Thymus (tissue), 14 donors: ENCODE measurements around the gene HDHD3. TPM values are rescaled to one million over a fixed set of nuclear protein-coding genes. Genes with fewer than 3 reads are reported as not detected.

Experiments
- DNase-seq, 9 donors: peaks; one replicate each; pipeline ENCODE4 v3.0.0-alpha.2; 2013; ENCODE audit warnings: low spot score in 9 of 9, low read depth in 6 of 9, missing footprints in 1 of 9
- H3K27ac ChIP-seq, 2 donors: one replicate each; pipeline ENCODE4 v1.5.1; 2013; ENCODE audit warnings: control low read depth in 1 of 2, low read depth in 1 of 2, low read length in 1 of 2, mild to moderate bottlenecking in 1 of 2, moderate library complexity in 1 of 2
- H3K27me3 ChIP-seq, 2 donors: one replicate each; pipeline ENCODE4 v1.5.1; 2013; ENCODE audit warnings: low read length in 1 of 2; ENCODE audit not compliant: control insufficient read depth in 2 of 2, insufficient read depth in 1 of 2
- H3K36me3 ChIP-seq, 2 donors: one replicate each; pipeline ENCODE4 v1.5.1; 2013; ENCODE audit warnings: low read length in 1 of 2, mild to moderate bottlenecking in 1 of 2, moderate library complexity in 1 of 2; ENCODE audit not compliant: control insufficient read depth in 2 of 2, insufficient read depth in 2 of 2
- H3K4me1 ChIP-seq, 2 donors: one replicate each; pipeline ENCODE4 v1.5.1; 2013; ENCODE audit warnings: low read length in 2 of 2; ENCODE audit not compliant: control insufficient read depth in 2 of 2, insufficient read depth in 2 of 2
- H3K4me3 ChIP-seq, 2 donors: one replicate each; pipeline ENCODE4 v1.5.1; 2013; ENCODE audit warnings: low read length in 2 of 2, control low read depth in 1 of 2, mild to moderate bottlenecking in 1 of 2
- H3K9me3 ChIP-seq, 2 donors: one replicate each; pipeline ENCODE4 v1.5.1; 2013; ENCODE audit warnings: low read length in 1 of 2, mild to moderate bottlenecking in 1 of 2; ENCODE audit not compliant: control insufficient read depth in 2 of 2, insufficient read depth in 1 of 2
- WGBS: extraction: QIAGEN DNeasy Blood & Tissue Kit; methylation state at CpG from one replicate; pipeline ENCODE4 v1.1.7; 2013; 5-methylcytosine and 5-hydroxymethylcytosine counted together
- long read RNA-seq, 10 donors: transcript quantifications; one replicate each; lab custom pipeline, GENCODE V29; 2026
- polyA plus RNA-seq: library from polyadenylated mRNA; stranded (reverse); fragments of 200-250 nt; gene quantifications from one replicate; pipeline ENCODE4 v1.2.3, GENCODE V29; 2013
- total RNA-seq: library from RNA; stranded (reverse); fragments of 120-200 nt; gene quantifications from one replicate; pipeline ENCODE4 v1.2.4, GENCODE V29; 2013
- donor health status: healthy.

HDHD3 gene
- total RNA-seq (11.3 TPM), polyA plus RNA-seq (21.6 TPM)
- long read RNA-seq, donor 1, partial matches to known transcripts, result 0 of 1 reads
- long read RNA-seq, donor 1, other reads (novel, unspliced or antisense), result 0 of 1 reads
- long read RNA-seq, donor 2, result 0 reads
- long read RNA-seq, donor 3, partial matches to known transcripts, result 0 of 7 reads
- long read RNA-seq, donor 3, other reads (novel, unspliced or antisense), result 0 of 7 reads
- long read RNA-seq, donor 4, partial matches to known transcripts, result 0 of 5 reads
- long read RNA-seq, donor 4, other reads (novel, unspliced or antisense), result 0 of 5 reads
- long read RNA-seq, donor 5, transcript HDHD3-202 (3 exons, 1,497 nt), result major isoform, 7 of 11 reads
- long read RNA-seq, donor 5, partial matches to known transcripts, result 0 of 11 reads
- long read RNA-seq, donor 5, other reads (novel, unspliced or antisense), result 0 of 11 reads
- long read RNA-seq, donor 6, partial matches to known transcripts, result 0 of 5 reads
- long read RNA-seq, donor 6, other reads (novel, unspliced or antisense), result 0 of 5 reads
- long read RNA-seq, donor 7, partial matches to known transcripts, result 0 of 4 reads
- long read RNA-seq, donor 7, other reads (novel, unspliced or antisense), result 0 of 4 reads
- long read RNA-seq, donor 8, partial matches to known transcripts, result 0 of 1 reads
- long read RNA-seq, donor 8, other reads (novel, unspliced or antisense), result 0 of 1 reads
- long read RNA-seq, donor 9, partial matches to known transcripts, result 0 of 4 reads
- long read RNA-seq, donor 9, other reads (novel, unspliced or antisense), result 0 of 4 reads
- long read RNA-seq, donor 10, partial matches to known transcripts, result 0 of 4 reads
- long read RNA-seq, donor 10, other reads (novel, unspliced or antisense), result 0 of 4 reads

- Histone ChIP-seq H3K27me3 (no peaks in the 10 kb centered on the region), H3K27ac (peak within 1 kb of the TSS; percentile 56 to 74), H3K4me3 (peak within 1 kb of the TSS; percentile 68 to 89), H3K9me3 (no peaks in the 10 kb centered on the region), H3K4me1 (peaks cover 5 to 9% of the 10 kb centered on the region in 2 donors), H3K36me3 (peaks cover 10 to 19% of the 10 kb centered on the region in 2 donors)
- under 1% methylated on average over 74 of the region's 74 CpGs for WGBS
- peak; percentile 34 to 91 (median 73) for DNase-seq
Measured at GRCh38 chr9:113376634-113377567, at the start of gene HDHD3. Gene HDHD3, minus strand, starts transcription at chr9:113376986. Its CDS starts 2,632 bp downstream, at chr9:113374354.

GRCh38 chr9:113425072-113425471 lies 48.3 kb upstream of the HDHD3 start:
- H3K4me1 ChIP-seq, result no peaks in the 10 kb centered on the region
- 13% methylated on average over 2 of the region's 2 CpGs for WGBS

GRCh38 chr9:113421726-113422125 lies 44.9 kb upstream of the HDHD3 start:
- Histone ChIP-seq H3K27ac (no peak overlapping the region), H3K4me1 (no peaks in the 10 kb centered on the region), H3K9me3 (no peaks in the 10 kb centered on the region), H3K27me3 (no peaks in the 10 kb centered on the region), H3K4me3 (no peak overlapping the region), H3K36me3 (no peaks in the 10 kb centered on the region)
- DNase-seq, result no peak
- WGBS, result 95% methylated on average over 3 of the region's 3 CpGs

More at GRCh38 chr9:113425072-113425471, 48.3 kb upstream of the HDHD3 start:
- Histone ChIP-seq H3K27ac (no peak overlapping the region), H3K36me3 (no peaks in the 10 kb centered on the region), H3K9me3 (no peaks in the 10 kb centered on the region), H3K27me3 (no peaks in the 10 kb centered on the region), H3K4me3 (no peak overlapping the region)
- no peak for DNase-seq

GRCh38 chr9:113417370-113417769 lies 40.6 kb upstream of the HDHD3 start:
- Histone ChIP-seq H3K27me3 (no peaks in the 10 kb centered on the region), H3K9me3 (no peaks in the 10 kb centered on the region)
- 97% methylated on average over 4 of the region's 4 CpGs for WGBS

GRCh38 chr9:113416149-113416721 lies 39.4 kb upstream of the HDHD3 start:
- peaks cover 2 to 7% of the 10 kb centered on the region in 2 donors for H3K4me1 ChIP-seq
- no peaks in the 10 kb centered on the region for H3K27me3 ChIP-seq
- no peaks in the 10 kb centered on the region for H3K9me3 ChIP-seq
- DNase-seq, result no peak
- no peaks in the 10 kb centered on the region for H3K36me3 ChIP-seq
- 80% methylated on average over 3 of the region's 3 CpGs for WGBS
- no peak overlapping the region for H3K4me3 ChIP-seq
- H3K27ac ChIP-seq, result peak overlapping the region in 1 of 2 donors; percentile 33

More at GRCh38 chr9:113417370-113417769, 40.6 kb upstream of the HDHD3 start:
- Histone ChIP-seq H3K36me3 (no peaks in the 10 kb centered on the region), H3K4me3 (no peak overlapping the region), H3K27ac (no peak overlapping the region), H3K4me1 (no peaks in the 10 kb centered on the region)
- no peak for DNase-seq

GRCh38 chr9:113410207-113410864 lies 33.5 kb upstream of the HDHD3 start, which contains the start of the genes C9orf43 and POLE3:
Gene C9orf43, plus strand, starts transcription at chr9:113410747. Its CDS starts 2,747 bp downstream, at chr9:113413494.
Gene POLE3, minus strand, starts transcription at chr9:113410675. Its CDS starts 382 bp downstream, at chr9:113410293.
- peaks cover 14 to 15% of the 10 kb centered on the region in 2 donors for H3K36me3 ChIP-seq
- H3K27ac ChIP-seq, result peak within 1 kb of the TSS; percentile 96 to 99
- peak; percentile 88 to 98 (median 94) for DNase-seq
- no peaks in the 10 kb centered on the region for H3K9me3 ChIP-seq
- H3K4me1 ChIP-seq, result peaks cover 7 to 17% of the 10 kb centered on the region in 2 donors
- peak within 1 kb of the TSS; percentile 83 to 92 for H3K4me3 ChIP-seq
- no peaks in the 10 kb centered on the region for H3K27me3 ChIP-seq
- under 1% methylated on average over 61 of the region's 61 CpGs for WGBS

- WGBS, result under 1% methylated on average over 20 of the region's 20 CpGs
- H3K4me1 ChIP-seq, result peaks cover 7 to 17% of the 10 kb centered on the region in 2 donors
- H3K36me3 ChIP-seq, result peaks cover 14 to 15% of the 10 kb centered on the region in 2 donors
- no peaks in the 10 kb centered on the region for H3K9me3 ChIP-seq
- DNase-seq, result no peak
- H3K27ac ChIP-seq, result peak overlapping the region; percentile 96 to 99
- H3K4me3 ChIP-seq, result peak overlapping the region; percentile 83 to 92
- no peaks in the 10 kb centered on the region for H3K27me3 ChIP-seq
Measured at GRCh38 chr9:113409883-113410206, 33.1 kb upstream of the HDHD3 start.

GRCh38 chr9:113409481-113409880 lies 32.7 kb upstream of the HDHD3 start:
- H3K27me3 ChIP-seq, result no peaks in the 10 kb centered on the region
- no peak for DNase-seq
- peak overlapping the region; percentile 96 to 99 for H3K27ac ChIP-seq
- 57% methylated on average over 10 of the region's 10 CpGs for WGBS
- peaks cover 14 to 15% of the 10 kb centered on the region in 2 donors for H3K36me3 ChIP-seq
- H3K4me3 ChIP-seq, result peak overlapping the region; percentile 83 to 92
- peaks cover 7 to 17% of the 10 kb centered on the region in 2 donors for H3K4me1 ChIP-seq
- no peaks in the 10 kb centered on the region for H3K9me3 ChIP-seq
